Measurements from ENCODE around the gene ZCCHC2. TPM values are rescaled to one million over a fixed set of nuclear protein-coding genes. Genes with fewer than 3 reads are reported as not detected.

ZCCHC2 gene
- polyA plus RNA-seq, 3 donors, result 12.7 to 18.6 (median 17.5) TPM

- DNase-seq, result no peak
Measured at GRCh38 chr18:62607302-62607701, 84.5 kb downstream of the ZCCHC2 start.

GRCh38 chr18:62607708-62608428, 85.0 kb downstream of the ZCCHC2 start:
- no peak for DNase-seq

- DNase-seq, result no peak
Measured at GRCh38 chr18:62609764-62610163, 86.9 kb downstream of the ZCCHC2 start.

GRCh38 chr18:62610351-62610700, 87.5 kb downstream of the ZCCHC2 start:
- peak; percentile 69 for DNase-seq

DNA sequence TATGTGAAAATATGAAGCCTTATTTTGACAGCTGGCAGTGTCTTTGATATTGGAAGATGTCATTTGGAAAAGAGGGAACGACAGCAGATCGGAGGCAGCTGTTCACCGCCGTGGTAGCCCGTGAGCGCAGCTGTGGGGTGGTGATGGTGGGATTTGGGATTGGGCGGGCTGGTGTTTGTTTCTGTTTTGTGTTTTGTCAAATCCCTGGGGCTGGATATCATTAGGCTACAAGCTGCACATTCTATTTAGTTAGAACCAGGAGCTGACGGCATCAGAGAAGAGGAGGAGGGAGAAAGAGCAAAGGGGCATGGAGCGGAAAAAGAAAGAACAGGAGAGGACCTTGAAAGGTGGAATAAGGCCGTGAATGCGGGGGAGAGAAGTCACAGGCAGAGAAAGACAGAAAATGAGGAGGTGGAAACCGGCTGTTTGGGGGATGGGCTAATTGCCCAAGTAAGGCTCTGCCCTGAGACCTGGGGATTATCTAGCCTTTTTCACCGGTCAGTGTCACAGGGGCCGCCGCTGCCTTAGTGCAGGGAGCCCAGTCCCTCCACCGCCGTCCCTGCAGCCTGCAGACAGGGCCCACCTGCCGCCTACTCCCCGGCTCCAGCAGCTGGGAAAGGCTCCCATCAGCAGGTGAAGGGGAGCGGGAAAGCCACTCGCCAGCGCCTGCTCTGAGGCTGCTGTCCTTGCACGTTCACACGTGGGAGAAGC, 88.0 kb downstream of the ZCCHC2 start:
- DNase-seq, result peak; percentile 78

GRCh38 chr18:62611453-62612288, 88.8 kb downstream of the ZCCHC2 start:
- DNase-seq, result no peak

- no peak for DNase-seq
Measured at GRCh38 chr18:62612289-62612645, 89.4 kb downstream of the ZCCHC2 start.

- no peak for DNase-seq
Measured at GRCh38 chr18:62612776-62613175, 90.0 kb downstream of the ZCCHC2 start.

- no peak for DNase-seq
Measured at GRCh38 chr18:62614494-62614893, 91.7 kb downstream of the ZCCHC2 start.

DNA sequence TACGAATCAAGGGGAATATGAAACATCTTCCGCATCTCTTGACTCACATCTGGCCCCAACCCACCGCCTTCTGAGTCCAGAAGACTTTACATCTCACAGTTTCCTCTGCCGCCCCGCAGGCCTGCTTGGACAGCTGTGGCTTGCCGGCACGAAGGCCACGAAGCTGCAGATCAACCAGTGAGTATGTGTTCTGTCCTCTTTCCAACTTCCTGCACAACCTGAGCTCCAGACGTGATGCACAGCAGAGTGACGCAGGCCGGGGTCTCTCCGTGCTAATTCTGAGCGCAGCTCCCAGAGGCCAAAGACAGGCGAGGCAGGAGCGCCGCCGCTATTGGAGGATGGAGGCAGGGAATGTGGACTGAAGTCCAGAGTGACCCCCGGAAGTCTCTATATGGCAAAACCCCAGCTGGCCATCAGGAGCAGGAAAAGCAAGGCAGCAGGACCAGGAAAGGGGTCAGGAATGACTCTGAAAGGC, 93.5 kb downstream of the ZCCHC2 start:
- no peak for DNase-seq

DNA sequence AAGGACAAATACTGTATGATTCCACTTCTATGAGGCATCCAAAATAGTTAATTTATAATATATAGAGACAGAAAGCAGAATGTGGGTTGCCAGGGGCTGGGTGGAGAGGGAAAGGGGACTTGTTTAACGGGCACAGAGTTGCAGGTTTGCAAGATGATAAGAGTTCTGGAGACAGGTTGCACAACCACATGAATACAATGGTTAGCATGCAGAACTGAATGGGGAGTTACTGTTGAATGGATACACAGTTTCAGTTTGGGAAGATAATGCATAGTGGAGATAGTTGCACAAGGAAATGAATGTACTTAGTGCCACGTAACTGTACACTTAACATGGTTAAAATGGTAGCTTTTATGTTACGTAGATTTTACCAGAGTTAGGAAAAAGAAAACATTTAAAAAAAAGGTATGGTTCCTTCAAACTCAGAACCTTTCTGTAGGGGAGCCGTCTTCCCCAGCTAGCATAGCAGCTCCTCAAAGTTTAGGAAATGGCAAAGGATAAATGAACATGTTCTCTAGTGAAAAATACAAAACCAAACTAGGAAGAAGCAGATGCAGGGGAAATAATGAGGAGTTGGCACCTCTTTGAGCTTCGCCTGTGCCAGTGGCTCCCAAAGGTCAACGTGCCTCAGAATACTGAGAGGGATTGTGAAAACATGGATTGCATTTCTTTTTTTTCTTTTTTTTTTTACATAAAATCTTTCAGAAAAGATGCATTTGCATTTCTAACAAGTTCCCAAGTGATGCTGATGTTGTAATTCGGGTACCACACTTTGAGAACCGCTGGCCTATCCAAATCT, 95.2 kb downstream of the ZCCHC2 start:
- no peak for DNase-seq

GRCh38 chr18:62618735-62619134, 95.9 kb downstream of the ZCCHC2 start:
- no peak for DNase-seq

- DNase-seq, result no peak
Measured at GRCh38 chr18:62621546-62621945, 98.7 kb downstream of the ZCCHC2 start.

DNA sequence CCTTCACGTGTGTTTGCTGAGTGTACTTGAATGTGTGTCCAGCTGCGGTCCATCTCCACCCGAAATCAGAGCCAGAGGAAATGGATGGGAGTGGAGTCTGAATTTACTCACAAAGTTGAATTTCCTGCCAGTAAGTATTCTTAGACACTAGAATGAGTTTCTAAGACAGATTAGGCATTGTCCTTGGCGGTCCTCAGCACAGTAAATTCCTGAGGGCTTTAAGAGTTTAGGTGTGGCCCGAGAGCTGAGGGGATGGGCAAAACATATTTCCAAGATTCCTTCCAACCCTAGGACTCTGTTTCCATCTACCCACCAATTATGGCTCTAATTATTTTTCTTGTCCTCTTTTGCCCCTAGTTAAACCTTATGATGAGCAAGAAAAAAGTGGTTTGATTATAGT, 102.2 kb downstream of the ZCCHC2 start:
- DNase-seq, result peak; percentile 39

Other genes starting within 250 kb of the ZCCHC2 start
- 1 to 10 TPM; 2.4 to 2.8 (median 2.8) TPM for gene TNFRSF11A, start 197.7 kb upstream of the ZCCHC2 start, polyA plus RNA-seq (ENCODE audit: insufficient read length in 3 of 3)
- gene PHLPP1, start 192.5 kb downstream of the ZCCHC2 start, polyA plus RNA-seq (ENCODE audit: insufficient read length in 3 of 3), result 10 to 100 TPM; 15.3 to 17.9 (median 16.9) TPM

Measured in renal pelvis (tissue), 4 donors.